Eye (tissue), 1 donor: ENCODE results near the gene CCL25.
"Not testable (repeated sequence)": the region's sequence is repeated elsewhere in the genome, so short reads cannot be mapped to it uniquely, and the experiment has no call there.

ENCODE experiments used
- DNase-seq: peaks from one replicate; pipeline ENCODE4 v3.0.0-alpha.2; 2015

Gene CCL25

DNA sequence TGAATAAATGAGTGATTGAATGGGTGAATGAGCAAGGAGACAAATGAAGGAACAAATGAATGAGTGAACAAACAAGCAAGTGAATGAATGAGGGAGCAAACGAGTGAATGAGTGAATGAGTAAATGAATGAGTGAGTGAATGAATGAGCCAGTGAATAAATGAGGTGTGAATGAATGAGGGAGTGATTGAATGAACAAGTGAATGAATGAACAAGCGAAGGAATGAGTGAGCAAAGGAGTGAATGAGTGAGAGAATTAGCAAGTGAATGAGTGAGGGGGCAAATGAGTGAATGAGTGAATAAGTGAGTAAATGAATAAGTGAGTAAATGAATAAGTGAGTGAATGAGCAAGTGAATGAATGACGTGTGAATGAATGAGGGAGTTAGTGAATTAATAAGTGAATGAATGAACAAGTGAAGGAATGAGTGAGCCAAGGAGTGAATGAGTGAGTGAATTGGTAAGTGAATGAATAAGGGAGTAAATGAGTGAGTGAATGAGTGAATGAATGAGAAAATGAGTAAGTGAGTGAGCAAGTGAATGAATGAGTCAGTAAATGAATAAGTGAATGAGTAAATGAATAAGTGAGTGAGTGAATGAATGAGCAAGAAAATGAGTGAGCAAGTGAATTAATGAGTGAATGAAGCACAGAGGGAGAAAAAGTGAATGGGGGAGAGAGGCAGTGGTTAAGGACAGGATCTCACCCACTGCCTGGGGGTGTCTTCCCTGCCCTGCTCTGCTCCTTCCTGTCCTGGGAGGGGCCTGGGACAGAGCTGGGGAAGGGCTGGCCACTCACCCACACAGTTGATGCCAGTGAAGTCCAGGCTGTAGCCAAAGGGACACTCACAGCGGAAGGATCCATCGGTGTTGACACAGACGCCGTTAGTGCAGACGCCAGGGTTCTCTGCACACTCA, 36.4 kb downstream of the CCL25 start:
- peak; percentile 37 for DNase-seq

DNA sequence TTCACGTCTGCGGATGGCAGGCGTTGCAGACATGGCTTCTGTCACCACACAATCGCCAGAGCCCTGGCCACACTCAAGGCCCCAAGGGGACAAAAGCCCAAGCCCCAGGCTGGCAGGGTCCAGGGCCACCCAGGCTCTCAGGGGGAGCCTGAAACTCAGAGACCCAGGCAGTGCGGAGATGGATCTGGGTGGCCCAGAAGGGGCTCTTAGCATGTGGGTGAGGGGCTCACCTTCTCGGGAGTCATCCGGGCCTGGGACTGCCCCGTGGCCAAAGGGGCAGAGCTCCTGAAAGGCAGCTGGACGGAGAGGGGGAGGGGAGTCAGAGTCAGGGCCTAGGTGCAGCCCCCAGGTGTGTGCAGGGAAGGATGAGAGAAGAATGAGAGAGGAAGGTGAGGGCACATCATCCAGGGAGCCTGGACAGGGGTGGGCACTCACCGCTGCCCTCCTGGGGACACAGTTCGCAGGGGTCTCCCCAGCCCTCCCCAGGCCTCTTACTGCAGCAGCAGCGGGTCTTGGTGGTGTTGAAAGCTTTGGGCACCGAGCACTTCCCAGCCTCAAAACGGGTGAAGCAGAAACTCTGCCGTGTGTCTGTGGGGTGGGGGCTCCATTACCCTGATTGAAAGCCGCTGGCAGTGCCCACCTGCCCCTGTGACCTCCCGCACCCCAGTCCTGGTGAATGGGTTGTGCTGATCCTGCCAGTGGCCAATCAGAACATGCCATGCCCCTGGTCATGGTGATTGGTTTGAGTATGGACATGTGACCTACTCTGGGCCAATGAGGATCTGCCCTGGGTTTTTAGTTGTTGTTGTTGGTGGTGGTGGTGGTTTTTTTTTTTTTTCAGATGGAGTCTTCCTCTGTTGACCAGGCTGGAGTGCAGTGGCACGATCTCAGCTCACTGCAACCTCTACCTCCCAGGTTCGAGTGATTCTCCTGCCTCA, 37.4 kb downstream of the CCL25 start:
- no peak for DNase-seq

DNA sequence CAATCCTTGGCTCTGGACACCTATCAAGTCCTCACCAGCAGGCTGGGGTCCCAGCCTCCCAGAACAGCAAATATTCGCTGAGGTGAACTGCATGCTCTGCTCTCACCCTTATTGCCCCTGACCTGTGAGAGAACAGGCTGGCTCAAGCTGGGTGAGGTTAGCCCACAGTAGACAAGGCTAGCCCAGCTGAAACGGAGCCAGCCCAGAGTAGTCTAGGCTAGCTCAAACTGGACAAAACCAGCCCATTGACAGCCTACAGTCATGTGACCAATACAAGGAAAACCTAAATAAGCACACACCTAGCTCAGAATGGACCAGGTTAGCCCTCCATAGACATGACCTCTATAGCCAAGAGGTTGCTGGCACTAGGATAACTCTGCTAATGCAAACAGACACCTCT, 38.4 kb downstream of the CCL25 start:
- DNase-seq = no peak

DNA sequence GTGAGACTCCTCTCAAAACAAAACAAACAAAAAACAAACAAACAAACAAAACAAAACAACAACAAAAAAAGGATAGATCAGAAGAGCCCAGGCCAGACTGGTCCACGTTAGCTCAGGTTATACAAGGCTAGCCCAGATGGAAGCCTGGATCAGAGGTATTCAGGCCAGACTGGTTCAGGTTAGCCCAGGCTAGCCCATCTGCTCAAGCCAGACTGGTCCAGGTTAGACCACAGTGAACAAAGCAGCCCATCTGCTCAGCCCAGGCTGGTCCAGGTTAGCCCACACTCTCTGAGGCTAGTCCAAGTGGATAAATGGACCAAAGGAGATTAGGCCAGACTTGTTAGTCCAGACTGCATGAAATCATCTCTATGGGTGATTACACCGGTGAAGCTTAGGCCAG, 41.2 kb downstream of the CCL25 start:
- DNase-seq = no peak

DNA sequence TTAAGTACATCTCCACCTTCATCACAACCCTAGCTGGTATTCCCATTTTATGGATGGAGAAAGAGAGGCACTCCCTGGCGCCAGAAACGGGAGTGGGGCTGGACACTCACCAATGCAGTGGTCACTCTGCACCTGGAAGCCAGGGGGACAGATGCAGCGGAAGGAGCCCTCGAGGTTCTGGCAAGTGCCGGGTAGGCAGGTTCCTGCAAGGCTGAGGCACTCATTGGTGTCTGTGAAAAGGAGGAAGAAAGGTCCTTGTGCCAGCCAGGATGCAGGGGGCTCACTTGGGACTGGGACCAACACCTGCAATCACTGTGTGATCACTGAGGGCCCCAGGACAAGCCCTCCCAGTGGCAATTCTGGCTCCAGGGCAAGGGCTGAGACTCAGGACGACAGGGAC, 41.8 kb downstream of the CCL25 start:
- DNase-seq = no peak

DNA sequence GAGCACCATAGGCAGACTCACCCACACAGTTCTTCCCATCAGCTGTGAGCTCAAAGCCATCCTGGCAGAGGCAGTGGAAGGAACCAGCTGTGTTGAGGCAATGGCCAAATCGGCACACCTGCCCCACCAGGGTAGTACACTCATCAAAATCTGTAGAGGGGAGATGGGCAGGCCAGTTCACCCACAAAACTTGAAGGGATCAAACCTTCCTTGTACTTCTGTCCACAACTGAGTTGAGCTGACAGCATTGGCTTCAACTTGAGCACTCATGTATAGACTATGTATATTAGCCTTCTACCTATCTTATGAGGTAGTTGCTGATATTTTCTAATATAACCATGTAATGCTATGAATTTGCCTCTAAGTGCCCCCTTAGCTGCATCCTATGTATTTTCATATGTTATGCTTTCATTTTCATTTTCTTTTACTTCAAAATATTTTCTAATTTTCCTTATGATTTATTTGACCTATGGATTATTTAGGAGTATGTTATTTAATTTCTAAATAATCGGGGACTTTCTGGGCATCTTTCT, 42.9 kb downstream of the CCL25 start:
- peak; percentile 25 for DNase-seq

DNA sequence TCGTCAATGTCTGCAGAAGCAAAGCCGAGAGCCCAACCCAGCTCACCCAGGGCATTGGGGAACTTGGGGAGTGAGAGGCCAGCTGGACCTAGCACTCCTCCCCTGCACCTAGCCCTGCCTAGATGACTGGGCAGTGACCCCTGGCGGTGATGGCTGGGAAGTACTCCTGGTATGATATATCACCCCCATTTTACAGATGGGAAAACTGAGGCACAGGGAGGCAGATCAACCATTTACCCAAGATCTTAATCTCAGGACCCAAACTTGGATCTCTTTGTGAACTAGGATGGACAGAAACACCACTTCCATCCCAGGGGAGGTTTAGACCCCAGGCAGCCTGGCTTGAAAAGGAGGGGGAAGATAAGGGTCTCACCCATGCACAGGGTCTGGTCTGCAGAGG, 43.5 kb downstream of the CCL25 start:
- no peak for DNase-seq

DNA sequence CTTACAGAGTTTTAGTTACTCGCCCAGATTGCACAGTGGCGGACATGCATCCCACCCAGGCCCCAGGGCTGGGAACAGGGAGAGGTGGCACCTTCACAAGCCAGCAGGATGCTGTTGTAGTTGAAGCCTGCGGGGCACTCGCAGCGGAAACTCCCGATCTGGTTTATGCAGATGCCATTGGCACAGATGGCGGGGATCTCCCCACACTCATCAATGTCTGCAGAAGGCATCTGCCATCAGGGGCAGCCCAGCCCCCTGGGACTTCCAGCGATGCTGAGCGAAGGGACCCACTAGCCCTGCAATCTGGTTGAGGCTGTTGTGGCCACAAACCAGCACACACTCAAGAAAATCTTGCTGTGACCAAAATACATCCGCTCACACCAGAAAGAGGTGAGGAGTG, 44.6 kb downstream of the CCL25 start:
- DNase-seq = no peak

DNA sequence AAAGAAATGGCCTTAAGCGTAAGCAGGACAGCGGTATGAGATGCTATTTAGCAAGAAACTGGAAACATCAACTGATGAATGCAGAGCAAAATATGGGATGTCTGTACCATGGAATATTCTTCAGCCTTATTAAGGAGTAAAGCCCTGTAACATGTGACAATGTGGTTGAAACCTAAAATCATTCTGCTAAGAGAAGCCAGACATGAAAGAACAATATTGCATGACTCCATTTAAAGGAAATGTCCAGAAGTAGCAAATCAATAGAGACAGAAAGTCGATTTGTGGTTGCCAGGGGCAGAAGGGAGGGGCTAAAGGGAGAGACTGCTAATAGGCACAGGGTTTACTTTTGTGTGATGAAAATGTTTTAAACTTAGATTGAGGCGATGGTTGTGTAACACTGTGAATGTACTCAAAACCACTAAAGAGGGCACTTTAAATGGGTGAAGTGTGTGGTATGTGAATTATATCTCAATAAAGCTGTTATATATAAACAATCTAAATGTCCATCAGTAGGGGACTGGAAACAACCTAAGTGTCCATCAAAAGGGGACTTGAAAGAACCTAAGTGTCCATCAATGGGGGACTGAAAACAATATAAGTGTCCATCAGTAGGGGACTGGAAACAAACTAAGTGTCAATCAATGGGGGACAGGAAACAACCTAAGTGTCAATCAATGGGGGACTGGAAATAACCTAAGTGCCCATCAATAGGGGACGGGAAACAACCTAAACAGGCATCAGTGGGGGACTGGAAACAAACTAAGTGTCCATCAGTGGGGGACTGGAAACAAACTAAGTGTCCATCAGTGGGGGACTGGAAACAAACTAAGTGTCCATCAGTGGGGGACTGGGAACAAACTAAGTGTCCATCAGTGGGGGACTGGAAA, 45.4 kb downstream of the CCL25 start:
- DNase-seq = no peak

DNA sequence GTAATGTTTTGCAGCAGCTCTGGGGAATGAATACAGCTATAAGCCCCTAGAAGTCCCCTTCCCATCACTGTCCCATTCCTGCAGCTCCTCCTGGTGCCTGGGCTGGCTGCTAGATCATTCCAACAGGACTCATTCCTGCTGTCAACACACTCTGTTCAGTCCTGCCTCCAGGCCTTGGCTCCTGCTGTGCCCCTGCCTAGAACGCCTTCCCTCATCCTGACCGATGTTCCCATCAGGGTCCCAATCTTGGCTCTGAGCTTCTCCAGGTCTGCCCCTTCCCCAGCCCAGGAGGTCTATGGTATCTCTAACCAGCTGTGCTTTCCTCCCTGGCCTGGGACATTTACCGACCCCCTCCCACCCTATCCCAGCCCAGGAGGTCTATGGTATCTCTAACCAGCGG, 48.8 kb downstream of the CCL25 start:
- no peak for DNase-seq

DNA sequence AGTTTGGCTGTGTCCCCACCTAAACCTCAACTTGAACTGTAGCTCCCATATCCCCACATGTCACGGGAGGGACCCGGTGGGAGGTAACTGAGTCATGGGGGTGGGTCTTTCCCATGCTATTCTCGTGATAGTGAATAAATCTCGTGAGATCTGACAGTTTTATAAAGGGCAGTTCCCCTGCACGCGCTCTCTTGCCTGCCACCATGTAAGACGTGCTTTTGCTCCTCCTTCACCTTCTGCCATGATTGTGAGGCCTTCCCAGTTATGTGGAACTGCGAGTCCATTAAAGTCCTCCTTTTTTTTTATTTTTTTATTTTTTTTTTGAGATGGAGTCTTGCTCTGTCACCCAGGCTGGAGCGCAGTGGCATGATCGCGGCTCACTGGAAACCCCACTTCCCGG, 49.4 kb downstream of the CCL25 start:
- DNase-seq = not testable (repeated sequence)

DNA sequence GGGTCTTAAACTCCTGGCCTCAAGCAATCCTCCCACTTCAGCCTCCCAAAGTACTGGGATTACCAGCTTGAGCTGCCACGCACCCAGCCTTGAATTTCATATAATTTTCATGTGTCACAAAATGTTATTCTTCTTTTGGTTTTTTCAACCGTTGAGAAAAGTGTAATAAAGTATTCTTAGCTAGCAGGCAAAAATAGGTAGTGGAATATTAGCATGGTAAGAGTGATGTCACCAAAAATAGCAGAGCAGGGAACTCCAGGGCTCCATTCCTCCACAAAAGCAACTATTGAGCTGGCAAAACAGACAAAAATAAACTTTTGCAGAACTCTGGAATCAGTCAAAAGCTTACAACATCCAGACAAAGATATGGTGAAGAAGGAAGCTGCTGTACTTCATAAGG, 52.9 kb downstream of the CCL25 start:
- DNase-seq = no peak

DNA sequence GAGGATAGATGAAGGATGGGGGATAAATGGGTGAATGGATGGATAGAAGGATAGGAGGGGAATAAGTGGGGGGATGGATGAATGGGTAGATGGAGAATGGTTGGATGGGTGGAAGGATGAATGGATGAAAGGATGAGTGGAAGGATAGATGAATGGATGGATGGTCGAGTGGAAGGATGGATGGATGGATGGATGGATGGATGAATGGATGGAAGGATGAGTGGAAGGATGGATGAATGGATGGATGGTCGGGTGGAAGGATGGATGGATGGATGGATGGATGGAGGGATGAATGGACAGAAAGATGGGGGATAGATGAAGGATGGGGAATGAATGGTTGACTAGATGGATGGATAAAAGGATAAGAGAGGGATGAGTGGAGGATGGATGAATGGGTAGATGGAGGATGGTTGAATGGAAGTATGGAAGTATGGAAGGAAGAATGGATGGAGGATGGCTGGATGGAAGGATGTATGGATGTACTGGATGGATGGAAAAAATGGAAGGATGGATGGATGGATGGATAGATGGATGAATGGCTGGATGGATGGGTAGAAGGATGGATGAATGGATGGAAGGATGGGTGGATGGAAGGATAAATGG, 54.8 kb downstream of the CCL25 start:
- DNase-seq = no peak

DNA sequence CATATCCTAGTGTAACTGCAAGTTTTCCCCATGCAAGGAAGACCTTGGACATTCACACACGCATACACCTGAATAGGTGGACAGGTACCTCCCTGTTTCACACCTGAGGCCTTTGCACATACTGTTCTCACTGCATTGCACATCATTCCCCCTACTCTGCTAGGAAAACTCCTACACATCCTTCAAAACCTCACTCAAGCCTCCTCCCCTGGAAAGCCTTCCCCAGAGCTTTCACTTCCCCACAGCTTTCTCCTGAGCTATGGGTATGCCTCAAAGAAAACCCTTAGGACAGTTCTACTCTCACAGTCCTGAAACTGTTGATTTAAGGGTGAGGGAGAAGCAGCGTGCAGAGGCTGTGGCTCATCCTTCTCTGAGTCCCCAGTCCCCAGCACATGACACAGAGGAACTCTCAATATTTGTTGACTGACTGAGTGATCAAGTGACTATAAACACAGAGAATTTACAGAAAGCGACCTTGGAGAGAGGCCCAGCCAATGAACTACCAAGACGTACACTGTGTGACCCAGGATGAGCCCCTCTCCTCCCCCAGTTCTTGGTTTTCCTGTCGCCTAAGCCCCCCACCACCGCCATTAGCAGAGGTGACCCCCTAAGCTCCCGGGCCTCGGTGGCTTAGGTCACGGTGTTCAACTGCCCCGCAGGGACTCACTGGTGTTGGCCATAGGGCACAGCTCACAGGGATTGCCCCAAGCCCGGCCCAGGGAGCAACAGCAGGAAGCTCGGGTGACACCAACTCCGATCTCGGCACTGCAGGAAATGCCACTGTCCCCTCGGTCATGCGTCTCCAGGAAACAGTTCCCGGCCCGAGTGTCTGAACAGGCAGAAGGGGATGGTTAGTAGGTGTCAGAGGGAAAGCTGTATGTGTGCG, 56.2 kb downstream of the CCL25 start:
- DNase-seq = no peak

DNA sequence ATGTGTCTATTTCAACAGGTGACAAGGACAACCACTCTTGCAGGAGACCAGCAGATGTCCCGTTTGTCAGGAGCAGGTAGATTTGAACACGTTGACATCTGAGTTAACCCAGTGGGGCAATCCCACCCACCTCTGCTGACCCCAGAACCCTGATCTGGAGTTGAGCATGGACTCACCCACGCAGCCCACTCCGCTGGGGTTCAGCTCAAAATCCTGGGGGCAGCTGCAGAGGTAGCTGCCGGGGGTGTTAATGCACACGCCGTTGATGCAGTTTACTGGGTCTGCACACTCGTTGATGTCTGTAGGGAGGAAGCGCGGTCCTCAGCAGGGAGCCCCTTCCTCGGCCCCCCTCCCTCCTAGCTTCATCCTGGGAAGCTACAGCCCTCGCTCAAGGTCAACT, 56.9 kb downstream of the CCL25 start:
- DNase-seq = no peak

DNA sequence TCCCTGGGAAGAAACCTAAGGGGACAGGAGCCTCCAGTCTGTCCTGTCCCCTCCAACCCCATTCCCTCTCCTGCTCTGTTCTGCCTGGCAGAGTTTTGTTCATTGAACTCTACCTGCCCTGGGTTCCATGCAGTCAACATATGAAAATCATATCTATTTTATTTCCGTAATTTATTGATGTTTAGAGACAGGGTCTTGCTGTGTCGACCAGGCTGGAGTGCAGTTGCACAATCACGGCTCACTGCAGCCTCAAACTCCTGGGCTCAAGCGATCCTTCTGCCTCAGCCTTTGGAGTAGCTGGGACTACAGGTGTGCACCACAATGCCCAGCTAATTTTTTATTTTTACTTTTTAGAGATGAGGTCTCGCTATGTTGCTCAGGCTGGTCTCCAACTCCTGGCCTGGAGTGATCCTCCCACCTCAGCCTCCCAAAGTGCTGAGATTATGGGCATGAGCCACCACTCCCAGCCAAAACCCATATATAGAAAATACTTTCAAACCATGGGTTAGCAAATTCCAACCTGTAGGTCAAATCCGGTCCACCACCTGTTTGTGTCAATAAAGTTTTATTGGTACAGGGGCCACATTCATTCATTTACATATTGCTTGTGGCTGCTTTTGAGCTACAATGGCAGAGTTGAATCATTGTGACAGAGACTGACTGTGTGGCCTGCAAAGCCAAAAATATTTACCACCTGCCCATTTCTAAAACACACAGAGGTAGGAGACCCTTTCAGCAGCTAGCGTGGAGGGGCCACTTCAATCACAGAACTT, 57.5 kb downstream of the CCL25 start:
- no peak for DNase-seq

DNA sequence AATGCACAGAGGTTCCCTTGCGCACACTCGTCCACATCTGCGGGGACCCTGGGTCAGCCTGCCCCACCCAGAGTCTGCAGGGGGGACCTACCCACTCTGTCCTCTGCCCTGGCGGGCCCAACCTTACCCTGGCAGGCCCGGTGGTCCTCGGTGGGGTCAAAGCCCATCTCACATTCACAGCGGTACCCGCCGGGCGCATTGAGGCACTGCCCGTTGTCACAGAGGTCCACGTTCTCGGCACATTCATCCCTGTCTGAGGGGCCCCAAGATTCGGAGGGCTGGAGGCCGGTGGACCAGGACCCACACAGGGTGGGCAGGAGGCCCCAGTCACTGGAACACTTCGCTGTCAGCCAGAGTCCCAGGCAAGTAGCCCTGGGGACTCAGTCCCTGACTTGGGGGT, 58.4 kb downstream of the CCL25 start:
- no peak for DNase-seq

DNA sequence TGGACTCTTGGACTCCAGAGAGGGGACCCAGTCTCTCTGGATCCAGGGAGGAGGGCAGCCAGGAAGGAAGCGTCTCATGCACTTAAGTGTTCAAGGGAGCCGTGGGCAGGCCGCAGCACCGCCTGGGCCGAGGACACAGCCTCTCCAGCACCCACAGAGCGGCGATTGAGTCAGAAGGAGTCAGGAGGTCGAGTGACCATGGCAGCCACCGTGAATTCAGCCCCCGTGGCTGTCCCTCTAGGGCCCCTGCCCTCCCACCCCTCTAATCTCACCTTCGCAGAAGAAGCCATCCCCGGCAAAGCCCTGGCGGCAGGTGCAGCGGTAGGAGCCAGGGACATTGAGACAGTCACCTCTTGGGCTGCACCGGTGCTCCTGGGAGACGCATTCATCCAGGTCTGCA, 58.8 kb downstream of the CCL25 start:
- no peak for DNase-seq
